HG03442 (cell line): ENCODE results near the gene ANGPTL1.

Experiments
- ATAC-seq: cut with Tn5 transposase; IDR thresholded peaks from one replicate; pipeline ENCODE4 v1.9.1; 2021; ENCODE audit warnings: mild to moderate bottlenecking, moderate library complexity; ENCODE audit not compliant: unreplicated experiment

Gene ANGPTL1, protein sequence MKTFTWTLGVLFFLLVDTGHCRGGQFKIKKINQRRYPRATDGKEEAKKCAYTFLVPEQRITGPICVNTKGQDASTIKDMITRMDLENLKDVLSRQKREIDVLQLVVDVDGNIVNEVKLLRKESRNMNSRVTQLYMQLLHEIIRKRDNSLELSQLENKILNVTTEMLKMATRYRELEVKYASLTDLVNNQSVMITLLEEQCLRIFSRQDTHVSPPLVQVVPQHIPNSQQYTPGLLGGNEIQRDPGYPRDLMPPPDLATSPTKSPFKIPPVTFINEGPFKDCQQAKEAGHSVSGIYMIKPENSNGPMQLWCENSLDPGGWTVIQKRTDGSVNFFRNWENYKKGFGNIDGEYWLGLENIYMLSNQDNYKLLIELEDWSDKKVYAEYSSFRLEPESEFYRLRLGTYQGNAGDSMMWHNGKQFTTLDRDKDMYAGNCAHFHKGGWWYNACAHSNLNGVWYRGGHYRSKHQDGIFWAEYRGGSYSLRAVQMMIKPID

DNA sequence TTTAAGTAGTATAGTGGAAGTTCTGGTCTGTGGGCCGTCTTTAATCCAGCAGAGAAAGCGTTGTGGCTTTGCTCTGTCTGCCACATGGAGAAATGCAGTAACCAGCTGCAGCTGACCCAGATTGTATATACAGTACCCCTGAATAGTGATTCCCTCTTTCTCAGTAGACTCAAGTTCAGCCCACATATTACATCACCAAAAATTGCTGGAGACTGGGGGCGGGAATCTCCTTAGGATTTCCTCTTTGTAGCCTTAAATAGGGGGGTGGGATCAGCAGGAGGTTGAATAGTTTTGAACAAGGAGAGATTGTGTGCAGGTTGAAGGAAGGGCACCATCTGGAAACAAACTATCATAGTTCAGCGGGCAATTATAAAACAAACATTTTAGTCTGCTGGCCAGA is at the start of gene ANGPTL1:
Gene ANGPTL1 (minus strand): TSS at position 134 of the 400 bp plus-strand sequence. CDS start 5,301 bp downstream, outside the sequence.
- no peak for ATAC-seq

DNA sequence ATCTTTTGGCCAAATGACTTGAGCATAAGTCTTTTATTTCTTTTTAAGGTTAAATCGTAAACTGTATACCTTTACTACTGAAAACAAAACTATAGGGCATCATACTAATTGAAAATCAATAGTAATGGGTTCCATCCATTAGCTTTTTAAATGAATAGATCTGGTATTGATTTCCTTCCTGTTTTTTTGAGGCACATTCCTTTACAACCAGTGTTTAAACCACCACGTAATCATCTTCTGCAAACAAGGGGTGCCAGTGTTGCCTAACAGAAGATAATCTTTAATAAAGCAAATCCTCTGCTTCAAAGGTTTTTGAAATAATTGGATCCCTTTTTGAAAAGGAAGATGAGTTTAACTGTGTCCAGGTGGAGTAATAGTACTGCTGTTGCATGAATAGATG is 48.7 kb upstream of the ANGPTL1 start:
- ATAC-seq, result no peak

DNA sequence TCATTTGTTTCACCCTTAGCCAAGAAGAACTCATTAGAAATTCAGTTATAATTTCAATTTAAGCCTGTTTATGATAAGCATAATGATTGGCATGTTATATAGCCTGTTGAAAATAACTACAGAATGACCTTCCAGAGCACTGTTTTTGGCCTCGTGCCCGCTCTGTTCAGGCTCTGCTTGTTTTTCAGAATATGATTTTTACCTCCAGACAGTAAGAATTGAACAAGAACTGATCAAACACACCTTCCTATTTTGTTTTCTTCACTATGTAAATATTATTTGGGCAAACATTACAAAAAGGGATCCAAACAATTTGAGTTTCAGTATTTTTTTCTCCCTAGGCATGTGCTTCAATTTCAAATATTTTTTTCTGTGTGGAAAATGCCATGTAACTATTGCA is 48.1 kb upstream of the ANGPTL1 start:
- no peak for ATAC-seq

DNA sequence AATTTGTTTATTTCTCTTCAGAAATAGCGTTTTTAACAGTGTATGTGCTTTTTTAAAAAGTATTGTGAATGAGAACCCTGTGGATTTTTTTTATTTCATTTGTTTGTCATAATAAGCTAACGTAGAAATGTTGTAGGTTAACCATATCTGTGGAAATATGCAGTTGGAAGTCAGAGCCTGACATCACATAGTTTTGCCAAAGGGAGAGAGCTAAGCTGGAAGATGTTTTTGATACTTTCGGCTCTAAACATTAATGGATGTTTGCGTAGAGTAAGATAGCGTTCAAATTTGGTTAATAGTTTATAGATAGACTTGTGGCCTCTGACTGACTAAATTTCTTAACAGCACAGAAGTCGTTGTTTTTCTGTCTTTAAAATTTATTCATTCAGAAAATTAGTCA is 47.4 kb upstream of the ANGPTL1 start:
- ATAC-seq, result no peak

- peak; percentile 63 for ATAC-seq
These were observed 45.7 kb upstream of the ANGPTL1 start for GRCh38 chr1:178916448-178917174.

- ATAC-seq, result no peak
These were observed 41.7 kb upstream of the ANGPTL1 start for GRCh38 chr1:178912597-178912996.

DNA sequence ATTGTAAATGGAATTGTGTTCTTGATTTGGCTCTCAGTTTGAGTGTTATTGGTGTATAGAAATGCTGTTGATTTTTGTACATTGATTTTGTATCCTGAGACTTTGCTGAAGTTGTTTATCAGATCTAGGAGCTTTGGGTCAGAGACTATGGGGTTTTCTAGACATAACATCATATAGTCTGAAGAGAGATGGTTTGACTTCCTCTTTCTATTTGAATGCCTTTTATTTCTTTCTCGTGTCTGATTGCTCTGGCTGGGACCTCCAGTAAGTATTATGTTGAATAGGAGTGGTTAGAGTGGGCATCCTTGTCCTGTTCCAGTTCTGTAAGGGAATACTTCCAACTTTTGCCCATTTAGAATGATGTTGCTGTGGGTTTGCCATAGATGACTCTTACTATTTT is 39.1 kb upstream of the ANGPTL1 start:
- ATAC-seq, result no peak

DNA sequence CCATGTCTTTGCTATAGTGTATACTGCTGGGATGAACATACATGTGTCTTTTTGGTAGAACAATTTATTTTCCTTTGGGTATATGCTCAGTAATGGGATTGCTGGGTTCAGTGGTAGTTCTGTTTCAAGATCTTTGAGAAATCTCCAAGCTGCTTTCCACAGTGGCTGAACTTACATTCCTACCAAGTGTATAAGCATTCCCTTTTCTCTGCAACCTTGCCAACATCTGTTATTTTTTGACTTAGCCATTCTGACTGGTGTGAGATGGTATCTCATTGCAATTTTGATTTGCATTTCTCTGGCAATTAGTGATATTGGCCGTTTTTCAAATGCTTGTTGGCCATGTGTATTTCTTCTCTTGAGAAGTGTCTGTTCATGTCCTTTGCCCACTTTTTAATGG is 37.5 kb upstream of the ANGPTL1 start:
- no peak for ATAC-seq

GRCh38 chr1:178901482-178902125 is 30.7 kb upstream of the ANGPTL1 start:
- no peak for ATAC-seq

- no peak for ATAC-seq
These were observed 28.5 kb upstream of the ANGPTL1 start for GRCh38 chr1:178899402-178899801.

- ATAC-seq, result no peak
These were observed 27.5 kb upstream of the ANGPTL1 start for GRCh38 chr1:178898401-178898800.

DNA sequence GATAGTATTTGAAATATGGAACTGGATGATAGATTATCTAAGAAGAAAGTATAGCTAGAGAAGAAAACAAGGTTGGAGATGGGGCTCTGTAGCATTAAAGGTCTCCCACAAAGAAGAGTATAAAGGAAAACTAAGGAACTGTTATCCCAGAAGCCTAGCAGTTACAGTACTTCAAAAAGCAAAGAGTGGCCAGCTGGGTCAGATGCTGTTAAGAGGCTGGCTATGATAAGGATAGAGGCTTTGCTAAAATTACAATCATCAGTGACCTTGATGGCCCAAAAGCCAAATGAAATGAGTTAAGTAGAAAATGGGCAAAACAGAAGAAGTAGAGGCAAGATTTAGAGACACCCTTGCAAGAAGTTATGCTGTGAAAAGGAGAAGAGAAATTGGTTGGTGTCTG is 25.1 kb upstream of the ANGPTL1 start:
- no peak for ATAC-seq

- no peak for ATAC-seq
These were observed 15.7 kb upstream of the ANGPTL1 start for GRCh38 chr1:178886551-178886950.

DNA sequence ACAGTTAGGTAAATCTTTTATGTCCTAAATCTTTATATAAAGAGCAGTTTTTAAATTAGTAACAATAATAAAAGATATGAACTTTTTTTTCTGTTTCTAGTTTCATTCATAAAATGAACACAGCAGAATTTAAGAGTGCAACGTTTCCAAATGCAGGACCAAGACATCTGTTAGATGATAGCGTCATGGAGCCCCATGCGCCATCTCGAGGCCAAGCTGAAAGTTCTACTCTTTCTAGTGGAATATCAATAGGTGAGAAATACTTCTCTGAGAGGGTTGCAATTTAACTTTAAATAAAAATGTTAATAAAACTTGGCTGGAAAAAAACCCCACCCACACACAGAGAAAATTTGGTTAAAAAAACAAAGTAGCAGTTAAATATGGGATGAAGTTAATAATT is 15.0 kb upstream of the ANGPTL1 start:
- no peak for ATAC-seq

GRCh38 chr1:178881950-178882349 is 11.1 kb upstream of the ANGPTL1 start:
- no peak for ATAC-seq

- no peak for ATAC-seq
These were observed 7.0 kb upstream of the ANGPTL1 start for GRCh38 chr1:178877896-178878295.

GRCh38 chr1:178875936-178876335 is 5.1 kb upstream of the ANGPTL1 start:
- ATAC-seq, result no peak

GRCh38 chr1:178874966-178875365 is 4.1 kb upstream of the ANGPTL1 start:
- no peak for ATAC-seq

GRCh38 chr1:178871551-178872320 is 859 bp upstream of the ANGPTL1 start:
- ATAC-seq, result no peak

DNA sequence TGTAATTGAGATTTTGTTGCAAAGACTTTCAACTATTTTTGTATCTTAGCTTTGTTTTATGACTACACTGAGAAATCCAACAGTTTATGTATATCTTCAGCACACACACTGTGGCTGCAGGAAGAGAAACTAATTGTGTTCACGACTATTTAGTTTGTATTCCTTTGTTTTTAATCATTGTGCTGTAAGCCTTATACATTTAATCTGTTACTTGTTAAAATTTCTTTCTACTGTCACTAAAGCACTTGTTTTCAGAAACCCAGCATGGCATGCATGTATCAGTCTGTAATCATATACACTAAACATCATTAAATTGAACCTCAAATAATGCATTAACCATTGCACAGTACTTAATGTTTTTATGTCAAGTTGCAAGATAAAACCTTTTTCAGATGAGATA is 656 bp downstream of the ANGPTL1 start:
- no peak for ATAC-seq
